Astrocyte of the cerebellum (primary cell): ENCODE measurements around the gene URB1.

Experiments
- DNase-seq: peaks from one replicate; pipeline ENCODE4 v3.0.0-alpha.2; 2011; ENCODE audit warnings: low read depth
- H3K4me3 ChIP-seq: 2 replicates; pipeline ENCODE4 v1.5.1; 2011; ENCODE audit warnings: mild to moderate bottlenecking, low read depth, low read length, moderate library complexity
- in situ Hi-C: cut with HindIII; loops from 2 replicates; pipeline ENCODE4 v1.10.0; 2017; ENCODE audit warnings: low sequenced_read_pairs
- TF ChIP-seq, protein P1 (sequence below): IDR thresholded peaks from 2 replicates; pipeline ENCODE4 v1.5.1; 2012; ENCODE audit warnings: low read length, low read depth, moderate library complexity, mild to moderate bottlenecking; ENCODE audit errors: missing control alignments

The URB1 gene

DNA sequence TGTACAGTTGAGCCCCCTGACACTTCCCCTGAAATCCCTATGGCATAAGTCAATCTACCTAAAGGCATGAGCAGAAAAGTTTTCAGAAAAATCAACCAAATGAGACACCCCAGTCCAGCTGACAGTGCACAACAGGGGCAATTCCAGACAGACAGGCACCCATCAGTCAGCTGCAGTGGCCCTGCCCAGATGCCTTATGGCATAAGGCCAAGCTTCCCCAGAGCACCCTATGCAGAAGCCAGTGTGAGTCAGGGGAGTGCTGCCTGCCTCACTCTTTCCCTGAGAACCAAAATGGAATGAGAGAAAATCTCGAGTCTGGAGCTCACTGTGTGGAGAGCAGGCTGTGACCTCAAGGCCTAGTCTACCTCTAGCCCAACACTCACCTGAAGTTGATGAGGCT lies 56.1 kb downstream of the URB1 start:
- in situ Hi-C loops = no loop called here
- DNase-seq = no peak

DNA sequence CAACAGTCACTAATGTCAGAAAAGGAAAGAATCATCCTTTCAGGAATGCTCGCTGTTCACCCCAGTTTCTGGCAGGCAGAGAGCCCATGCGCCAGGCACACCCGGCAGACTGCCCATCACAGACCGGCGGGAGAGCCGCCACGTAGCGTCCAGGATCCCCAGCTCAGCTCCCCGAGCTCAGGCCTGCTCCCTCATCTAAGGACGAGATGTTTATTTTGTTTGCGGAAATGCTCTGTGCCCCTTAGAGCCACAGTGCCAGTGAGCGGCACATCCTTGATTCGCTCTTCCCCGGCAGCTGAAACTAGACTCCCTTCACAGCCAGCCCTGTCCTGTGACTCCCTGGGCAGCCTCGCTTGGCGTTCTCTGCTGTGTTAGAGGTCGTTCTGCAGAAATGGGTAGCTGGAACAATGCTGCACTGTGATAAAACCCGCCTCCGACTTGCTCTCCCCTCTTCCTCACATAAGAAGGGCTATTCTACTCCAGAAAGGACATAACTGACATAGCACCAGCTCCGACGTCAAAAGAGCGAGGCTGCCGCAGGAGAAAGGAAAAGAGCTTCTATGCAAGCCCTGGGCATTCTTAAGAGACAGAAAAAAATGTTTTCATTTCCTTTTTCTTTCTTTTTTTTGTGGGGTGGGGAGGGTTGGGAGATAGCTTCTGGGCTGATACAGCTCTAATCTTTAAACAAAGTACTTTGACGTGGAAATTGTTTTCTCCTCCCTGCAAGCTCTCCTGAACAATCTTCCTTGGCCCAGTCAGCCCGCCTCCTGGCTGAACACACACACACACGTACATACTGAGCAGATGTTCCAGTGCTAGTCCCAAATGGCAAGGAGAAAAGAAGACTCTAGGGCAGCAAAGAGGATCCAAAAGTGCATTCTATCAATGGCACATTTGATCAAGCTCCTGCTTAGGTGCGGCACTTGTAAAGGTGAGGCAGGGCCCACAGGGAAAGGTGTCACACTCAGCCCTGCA lies 56.9 kb downstream of the URB1 start:
- in situ Hi-C loops = no loop called here
- TF ChIP-seq, protein P1, sequence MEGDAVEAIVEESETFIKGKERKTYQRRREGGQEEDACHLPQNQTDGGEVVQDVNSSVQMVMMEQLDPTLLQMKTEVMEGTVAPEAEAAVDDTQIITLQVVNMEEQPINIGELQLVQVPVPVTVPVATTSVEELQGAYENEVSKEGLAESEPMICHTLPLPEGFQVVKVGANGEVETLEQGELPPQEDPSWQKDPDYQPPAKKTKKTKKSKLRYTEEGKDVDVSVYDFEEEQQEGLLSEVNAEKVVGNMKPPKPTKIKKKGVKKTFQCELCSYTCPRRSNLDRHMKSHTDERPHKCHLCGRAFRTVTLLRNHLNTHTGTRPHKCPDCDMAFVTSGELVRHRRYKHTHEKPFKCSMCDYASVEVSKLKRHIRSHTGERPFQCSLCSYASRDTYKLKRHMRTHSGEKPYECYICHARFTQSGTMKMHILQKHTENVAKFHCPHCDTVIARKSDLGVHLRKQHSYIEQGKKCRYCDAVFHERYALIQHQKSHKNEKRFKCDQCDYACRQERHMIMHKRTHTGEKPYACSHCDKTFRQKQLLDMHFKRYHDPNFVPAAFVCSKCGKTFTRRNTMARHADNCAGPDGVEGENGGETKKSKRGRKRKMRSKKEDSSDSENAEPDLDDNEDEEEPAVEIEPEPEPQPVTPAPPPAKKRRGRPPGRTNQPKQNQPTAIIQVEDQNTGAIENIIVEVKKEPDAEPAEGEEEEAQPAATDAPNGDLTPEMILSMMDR = no peak
- H3K4me3 ChIP-seq = no peak overlapping the region
- DNase-seq = no peak

More for the DNA sequence above, 56.1 kb downstream of the URB1 start:
- H3K4me3 ChIP-seq = no peak overlapping the region
- TF ChIP-seq, protein P1 = no peak

DNA sequence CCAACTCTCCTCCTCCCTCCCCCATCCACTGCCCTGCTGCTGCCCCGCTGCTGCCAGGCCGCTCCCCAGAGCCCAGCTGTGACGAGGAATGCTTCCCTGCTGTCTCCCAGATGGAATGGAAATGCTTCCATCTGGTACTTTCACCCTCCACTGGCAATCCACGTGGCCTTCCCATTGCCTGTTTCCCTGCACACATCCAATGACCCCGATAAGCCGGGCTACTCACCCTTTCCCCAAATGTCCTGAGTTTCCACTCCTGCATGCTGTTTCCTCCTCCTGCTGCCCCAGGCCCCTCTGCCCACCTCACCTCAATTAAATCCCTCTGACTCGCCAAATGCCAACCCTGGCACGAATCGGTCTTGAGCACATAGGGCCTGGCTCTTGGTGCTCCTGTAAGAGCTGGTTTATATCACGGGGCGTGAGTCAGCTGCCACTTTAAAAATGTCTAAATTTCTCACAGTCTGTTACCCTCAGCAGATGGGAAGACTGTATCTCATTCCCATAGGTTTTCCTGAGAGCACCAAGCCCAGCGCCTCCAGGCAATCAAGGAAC lies 57.8 kb downstream of the URB1 start:
- in situ Hi-C loops = no loop called here
- no peak for DNase-seq
- no peak overlapping the region for H3K4me3 ChIP-seq
- TF ChIP-seq, protein P1 = no peak

DNA sequence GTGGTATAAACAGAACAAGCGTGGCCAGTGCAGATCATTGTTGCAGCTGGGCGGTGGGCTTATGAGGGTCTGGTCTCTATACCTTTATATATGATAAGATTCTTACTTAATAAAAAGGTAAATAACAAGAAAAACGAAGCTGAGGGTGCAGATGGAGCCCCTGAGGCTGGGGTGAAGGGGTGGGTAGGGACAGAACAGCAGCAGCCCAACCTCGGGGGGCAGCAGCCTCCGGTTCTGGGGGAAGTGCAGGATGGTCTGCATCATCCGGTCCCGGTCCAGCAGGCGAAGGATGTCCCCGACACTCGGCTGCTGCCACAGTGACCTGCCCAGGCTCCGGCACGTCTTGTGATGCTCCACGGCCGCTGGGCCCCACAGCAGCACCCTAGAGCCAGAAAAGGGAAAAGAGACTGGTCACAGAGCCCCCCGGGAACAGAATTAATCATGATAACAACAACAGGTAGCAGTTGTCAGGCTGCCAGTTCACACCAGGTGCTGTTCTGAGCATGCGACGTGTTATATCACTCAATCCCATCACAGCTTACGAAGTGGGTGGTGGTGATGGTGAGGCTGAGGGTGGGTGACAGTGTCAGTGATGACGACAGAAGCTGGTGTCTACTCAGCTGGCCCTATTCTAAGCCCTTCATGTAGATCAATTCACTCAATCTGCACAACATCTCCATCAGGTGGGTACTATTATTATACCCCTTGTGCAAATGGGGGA lies 58.7 kb downstream of the URB1 start:
- in situ Hi-C loops = no loop called here
- TF ChIP-seq, protein P1 = no peak
- DNase-seq = no peak
- H3K4me3 ChIP-seq = no peak overlapping the region

DNA sequence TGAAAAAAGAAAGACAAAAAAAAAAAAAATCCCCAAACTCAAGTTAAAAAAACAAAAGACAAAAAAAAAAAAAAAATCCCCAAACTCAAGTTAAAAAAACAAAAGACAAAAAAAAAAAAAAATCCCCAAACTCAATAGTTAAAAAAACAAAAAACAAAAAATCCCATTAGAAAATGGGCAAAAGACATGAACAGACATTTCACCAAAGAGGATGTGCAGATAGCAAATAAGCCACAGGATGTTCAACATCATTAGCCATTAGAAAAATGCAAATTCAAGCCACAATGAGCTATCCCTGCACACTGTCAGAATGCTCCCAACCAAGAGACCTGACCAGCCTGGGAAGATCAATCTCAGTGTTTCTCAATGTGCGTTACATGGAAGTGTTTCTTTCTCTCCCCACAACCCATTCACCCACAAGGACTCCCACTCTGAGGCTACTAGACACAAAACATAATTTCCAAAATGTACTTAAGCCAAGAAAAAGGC lies 60.3 kb downstream of the URB1 start:
- H3K4me3 ChIP-seq = no peak overlapping the region
- in situ Hi-C loops = no loop called here

More for the DNA sequence above, 60.3 kb downstream of the URB1 start:
- TF ChIP-seq, protein P1 = no peak
- DNase-seq = no peak
